Umbilical cord (tissue), 1 donor: ENCODE data around the gene PHC2. TPM values are rescaled to one million over a fixed set of nuclear protein-coding genes. Genes with fewer than 3 reads are reported as not detected.

ENCODE experiments used
- total RNA-seq: library from RNA; depleted of rRNA; stranded (reverse); fragments of >200 nt; gene quantifications from one replicate; pipeline ENCODE4 v1.2.3, GENCODE V29; 2014; ENCODE audit warnings: low replicate concordance; ENCODE audit not compliant: insufficient read depth

Gene PHC2
- total RNA-seq, 1 donor from 2014 or later: 56.6 TPM

Other genes starting within 250 kb of the PHC2 start
- 0.48 TPM for gene TRIM62, start 249.1 kb downstream of the PHC2 start, total RNA-seq
- gene ZNF362, start 174.6 kb downstream of the PHC2 start, total RNA-seq: 10.1 TPM
- not detected for gene A3GALT2, start 110.0 kb downstream of the PHC2 start, total RNA-seq
- 16.6 TPM for gene ZSCAN20, start 41.5 kb upstream of the PHC2 start, total RNA-seq